IPS DF 19.7 (cell line): ENCODE measurements around the gene MRRF.

ENCODE experiments used
- DNase-seq: peaks from one replicate; pipeline ENCODE4 v3.0.0-alpha.2; 2013; ENCODE audit warnings: low read depth, low spot score

Gene MRRF

GRCh38 chr9:122264360-122265148 lies at the start of gene MRRF, which contains the start of gene RBM18:
Gene MRRF, plus strand, starts transcription at chr9:122264882. Its CDS starts 6,010 bp downstream, at chr9:122270892.
Gene RBM18, minus strand, starts transcription at chr9:122264840. Its CDS starts 3,348 bp downstream, at chr9:122261492.
- DNase-seq, result peak; percentile 47

GRCh38 chr9:122215663-122216062 lies 49.0 kb upstream of the MRRF start:
- no peak for DNase-seq

GRCh38 chr9:122216138-122216797 lies 48.4 kb upstream of the MRRF start:
- no peak for DNase-seq

- no peak for DNase-seq
Measured at GRCh38 chr9:122216798-122217418, 47.8 kb upstream of the MRRF start.

- no peak for DNase-seq
Measured at GRCh38 chr9:122217640-122218039, 47.0 kb upstream of the MRRF start.

- no peak for DNase-seq
Measured at GRCh38 chr9:122218071-122218934, 46.4 kb upstream of the MRRF start.

- DNase-seq, result no peak
Measured at GRCh38 chr9:122218935-122219855, 45.5 kb upstream of the MRRF start.

GRCh38 chr9:122219856-122220672 lies 44.6 kb upstream of the MRRF start:
- DNase-seq, result no peak

- DNase-seq, result no peak
Measured at GRCh38 chr9:122220673-122221182, 44.0 kb upstream of the MRRF start.

GRCh38 chr9:122221183-122221811 lies 43.4 kb upstream of the MRRF start:
- no peak for DNase-seq

GRCh38 chr9:122222791-122223190 lies 41.9 kb upstream of the MRRF start:
- DNase-seq, result no peak

GRCh38 chr9:122223435-122223834 lies 41.2 kb upstream of the MRRF start:
- DNase-seq, result no peak

- no peak for DNase-seq
Measured at GRCh38 chr9:122225312-122226141, 39.2 kb upstream of the MRRF start.

- no peak for DNase-seq
Measured at GRCh38 chr9:122226142-122226757, 38.4 kb upstream of the MRRF start.

- no peak for DNase-seq
Measured at GRCh38 chr9:122226758-122227574, 37.7 kb upstream of the MRRF start.

GRCh38 chr9:122227575-122227900 lies 37.1 kb upstream of the MRRF start:
- DNase-seq, result no peak

GRCh38 chr9:122228191-122228567 lies 36.5 kb upstream of the MRRF start:
- DNase-seq, result no peak
